Esophagus squamous epithelium (tissue), 5 donors: ENCODE results near the gene ARFIP1. TPM values are rescaled to one million over a fixed set of nuclear protein-coding genes. Genes with fewer than 3 reads are reported as not detected.

Source experiments
- DNase-seq: peaks from one replicate; lab custom pipeline; 2025; lab: John Stamatoyannopoulos, UW
- H3K27ac ChIP-seq, 4 donors: fragments of 200-600 bp; sonication (generic); one replicate each; pipeline ENCODE4 v1.5.1; 2016 to 2019; ENCODE audit warnings: mild to moderate bottlenecking in 1 of 4
- H3K27me3 ChIP-seq, 4 donors: fragments of 200-600 bp; sonication (generic); 1 replicate in 3 of 4; 2 replicates in 1 of 4; pipeline versions ENCODE4 v1.5.1 to v1.6.0; 2017 to 2021; ENCODE audit warnings: antibody characterized with exemption in 1 of 4
- H3K36me3 ChIP-seq, 3 donors: fragments of 200-600 bp; sonication (generic); one replicate each; pipeline ENCODE4 v1.5.1; 2016 to 2019
- H3K4me1 ChIP-seq, 3 donors: fragments of 200-600 bp; sonication (generic); one replicate each; pipeline ENCODE4 v1.5.1; 2017 to 2019
- H3K4me3 ChIP-seq, 4 donors: fragments of 200-600 bp; sonication (generic); 1 replicate in 3 of 4; 2 replicates in 1 of 4; pipeline ENCODE4 v1.5.1; 2016 to 2019; ENCODE audit warnings: mild to moderate bottlenecking in 2 of 4, moderate library complexity in 1 of 4
- H3K9me3 ChIP-seq, 3 donors: fragments of 200-600 bp; sonication (generic); one replicate each; pipeline ENCODE4 v1.5.1; 2016 to 2019
- CTCF ChIP-seq, 6 experiments: fragments of 450-650 bp in 4 of 6; fragments of 200-600 bp in 2 of 6; sonication (generic) in 2 of 6; IDR thresholded peaks; one replicate each; pipeline ENCODE4 v1.5.1; 2016 to 2019; ENCODE audit warnings: antibody characterized with exemption in 6 of 6, mild to moderate bottlenecking in 4 of 6, moderate library complexity in 4 of 6
- POLR2A ChIP-seq, 4 donors: fragments of 450-650 bp; IDR thresholded peaks; one replicate each; pipeline ENCODE4 v1.6.1; 2017; ENCODE audit warnings: antibody characterized with exemption in 4 of 4, mild to moderate bottlenecking in 4 of 4, moderate library complexity in 3 of 4
- WGBS, 2 donors: methylation state at CpG; one replicate each; pipeline ENCODE4 v1.1.5; 2018; 5-methylcytosine and 5-hydroxymethylcytosine counted together
- intact Hi-C: fragments of 100-400 bp; cut with DNase I; formaldehyde crosslinking; loops from one replicate; pipeline ENCODE4 v1.15.0; 2022
- total RNA-seq, 4 donors: library from RNA; depleted of rRNA; stranded (reverse); fragments of >200 nt; gene quantifications; one replicate each; pipeline ENCODE4 v1.1.0, GENCODE V29; 2016
- donor health status: DM: yes; HTN: yes; CAD: no.

ARFIP1 gene
- total RNA-seq, 4 donors from 2014 or later = 21.7 to 34.3 (median 28.0) TPM

GRCh38 chr4:152898606-152899005 lies 118.9 kb downstream of the ARFIP1 start:
- DNase-seq = no peak
- no peak for TF ChIP-seq CTCF (IDR thresholded peaks at IDR 0.05)
- TF ChIP-seq POLR2A (IDR thresholded peaks at IDR 0.05) = no peak
- intact Hi-C loops = no loop called here
- H3K4me1 ChIP-seq = peaks cover 0 to 10% (median 0%) of the 10 kb centered on the region in 3 donors
- H3K4me3 ChIP-seq = no peak overlapping the region
- H3K9me3 ChIP-seq = no peaks in the 10 kb centered on the region
- no peak overlapping the region for H3K27ac ChIP-seq
- H3K36me3 ChIP-seq = peaks cover 0 to 16% (median 0%) of the 10 kb centered on the region in 3 donors
- H3K27me3 ChIP-seq = no peaks in the 10 kb centered on the region

GRCh38 chr4:152900395-152900794 lies 120.6 kb downstream of the ARFIP1 start:
- H3K9me3 ChIP-seq = no peaks in the 10 kb centered on the region
- H3K4me3 ChIP-seq = no peak overlapping the region
- intact Hi-C loops = no loop called here
- H3K27me3 ChIP-seq = no peaks in the 10 kb centered on the region
- no peak for TF ChIP-seq POLR2A (IDR thresholded peaks at IDR 0.05)
- no peak for TF ChIP-seq CTCF (IDR thresholded peaks at IDR 0.05)
- no peak overlapping the region for H3K27ac ChIP-seq
- H3K4me1 ChIP-seq = no peaks in the 10 kb centered on the region
- no peak for DNase-seq
- peaks cover 0 to 28% (median 0%) of the 10 kb centered on the region in 3 donors for H3K36me3 ChIP-seq

- intact Hi-C loops = no loop called here
- H3K9me3 ChIP-seq = no peaks in the 10 kb centered on the region
- H3K27ac ChIP-seq = no peak overlapping the region
- no peaks in the 10 kb centered on the region for H3K27me3 ChIP-seq
- DNase-seq = no peak
- no peaks in the 10 kb centered on the region for H3K4me1 ChIP-seq
- peaks cover 0 to 28% (median 0%) of the 10 kb centered on the region in 3 donors for H3K36me3 ChIP-seq
- WGBS, 2 donors = 83 to 90% methylated on average over 3 of the region's 3 CpGs
- no peak for TF ChIP-seq POLR2A (IDR thresholded peaks at IDR 0.05)
- no peak overlapping the region for H3K4me3 ChIP-seq
Observed at GRCh38 chr4:152901205-152901604, 121.5 kb downstream of the ARFIP1 start.

GRCh38 chr4:152903658-152904057 lies 123.9 kb downstream of the ARFIP1 start:
- TF ChIP-seq POLR2A (IDR thresholded peaks at IDR 0.05) (no peak), CTCF (IDR thresholded peaks at IDR 0.05) (no peak)
- H3K9me3 ChIP-seq = no peaks in the 10 kb centered on the region
- peaks cover 0 to 45% (median 0%) of the 10 kb centered on the region in 3 donors for H3K36me3 ChIP-seq
- H3K27me3 ChIP-seq = no peaks in the 10 kb centered on the region
- no peaks in the 10 kb centered on the region for H3K4me1 ChIP-seq
- no peak overlapping the region for H3K27ac ChIP-seq
- DNase-seq = no peak
- intact Hi-C loops = no loop called here
- H3K4me3 ChIP-seq = no peak overlapping the region

- H3K27ac ChIP-seq = no peak overlapping the region
- no peak overlapping the region for H3K4me3 ChIP-seq
- no peaks in the 10 kb centered on the region for H3K27me3 ChIP-seq
- intact Hi-C loops = no loop called here
- H3K9me3 ChIP-seq = no peaks in the 10 kb centered on the region
- H3K36me3 ChIP-seq = peaks cover 0 to 41% (median 3%) of the 10 kb centered on the region in 3 donors
- 89 to 94% methylated on average over 4 of the region's 4 CpGs for WGBS, 2 donors
- no peak for DNase-seq
- no peaks in the 10 kb centered on the region for H3K4me1 ChIP-seq
- no peak for TF ChIP-seq CTCF (IDR thresholded peaks at IDR 0.05)
- TF ChIP-seq POLR2A (IDR thresholded peaks at IDR 0.05) = no peak
Observed at GRCh38 chr4:152909901-152910300, 130.1 kb downstream of the ARFIP1 start.

GRCh38 chr4:152910521-152910920 lies 130.8 kb downstream of the ARFIP1 start:
- Histone ChIP-seq H3K4me3 (no peak overlapping the region), H3K27me3 (no peaks in the 10 kb centered on the region), H3K9me3 (no peaks in the 10 kb centered on the region), H3K27ac (no peak overlapping the region), H3K36me3 (peaks cover 0 to 41% (median 3%) of the 10 kb centered on the region in 3 donors), H3K4me1 (no peaks in the 10 kb centered on the region)
- intact Hi-C loops = no loop called here
- WGBS, 2 donors = 77 to 93% methylated on average over 3 of the region's 3 CpGs
- DNase-seq = no peak
- TF ChIP-seq POLR2A (IDR thresholded peaks at IDR 0.05) = no peak
- no peak for TF ChIP-seq CTCF (IDR thresholded peaks at IDR 0.05)
